ENCODE measurements around the gene SMKR1.
A peak's percentile ranks its signal among the peaks of the same experiment; 100 is the strongest.

The SMKR1 gene

GRCh38 chr7:129482781-129483180 lies 19.6 kb upstream of the SMKR1 start:
- H3K4me3 ChIP-seq (ENCODE audit: low read length): no peak overlapping the region
- TF ChIP-seq CTCF (conservative IDR thresholded peaks at IDR 0.05; ENCODE audit: low read length): no peak
- no peak for DNase-seq (ENCODE audit: low read depth)

- no peak for TF ChIP-seq CTCF (conservative IDR thresholded peaks at IDR 0.05; ENCODE audit: low read length)
- DNase-seq (ENCODE audit: low read depth): peak; percentile 88
- no peak overlapping the region for H3K4me3 ChIP-seq (ENCODE audit: low read length)
Observed at GRCh38 chr7:129489491-129489890, 12.8 kb upstream of the SMKR1 start.

- DNase-seq (ENCODE audit: low read depth): peak; percentile 28
- TF ChIP-seq CTCF (conservative IDR thresholded peaks at IDR 0.05; ENCODE audit: low read length): no peak
- H3K4me3 ChIP-seq (ENCODE audit: low read length): no peak overlapping the region
Observed at GRCh38 chr7:129492391-129492790, 9.9 kb upstream of the SMKR1 start.

- no peak overlapping the region for H3K4me3 ChIP-seq (ENCODE audit: low read length)
- TF ChIP-seq CTCF (conservative IDR thresholded peaks at IDR 0.05; ENCODE audit: low read length): peak; percentile 36
- DNase-seq (ENCODE audit: low read depth): peak; percentile 12
Observed at GRCh38 chr7:129493555-129493954, 8.8 kb upstream of the SMKR1 start.

- peak; percentile 93 for DNase-seq (ENCODE audit: low read depth)
- H3K4me3 ChIP-seq (ENCODE audit: low read length): no peak overlapping the region
- no peak for TF ChIP-seq CTCF (conservative IDR thresholded peaks at IDR 0.05; ENCODE audit: low read length)
Observed at GRCh38 chr7:129494041-129494440, 8.3 kb upstream of the SMKR1 start.

GRCh38 chr7:129495987-129496386 lies 6.3 kb upstream of the SMKR1 start:
- no peak overlapping the region for H3K4me3 ChIP-seq (ENCODE audit: low read length)
- no peak for DNase-seq (ENCODE audit: low read depth)
- no peak for TF ChIP-seq CTCF (conservative IDR thresholded peaks at IDR 0.05; ENCODE audit: low read length)

GRCh38 chr7:129496653-129497052 lies 5.7 kb upstream of the SMKR1 start:
- H3K4me3 ChIP-seq (ENCODE audit: low read length): no peak overlapping the region
- no peak for DNase-seq (ENCODE audit: low read depth)
- TF ChIP-seq CTCF (conservative IDR thresholded peaks at IDR 0.05; ENCODE audit: low read length): no peak

All from AG10803 (cell line).